Hepatocyte (in vitro differentiated cells): ENCODE measurements around the gene PLA2G1B.

Source experiments
- CTCF ChIP-seq: fragments of 200-600 bp; sonication (generic); IDR thresholded peaks from 2 replicates; pipeline ENCODE4 v1.5.1; 2016; ENCODE audit warnings: antibody characterized with exemption, mild to moderate bottlenecking; ENCODE audit not compliant: poor library complexity
- EZH2phosphoT487 ChIP-seq: fragments of 200-600 bp; sonication (generic); IDR thresholded peaks from one replicate; pipeline ENCODE4 v1.6.1; 2018; ENCODE audit warnings: antibody characterized with exemption, mild to moderate bottlenecking, low read depth, moderate library complexity; ENCODE audit not compliant: unreplicated experiment, severe bottlenecking

GRCh38 chr12:120290609-120291305 is 36.8 kb downstream of the PLA2G1B start:
- TF ChIP-seq CTCF = no peak
- no peak for TF ChIP-seq EZH2phosphoT487
